HepG2 (cell line): ENCODE results near the gene RRAD. TPM values are rescaled to one million over a fixed set of nuclear protein-coding genes. Genes with fewer than 3 reads are reported as not detected.

Experiments used
- ARID4A ChIP-seq: sonication (generic); formaldehyde crosslinking; IDR thresholded peaks from 2 replicates; pipeline ENCODE4 v1.5.0; 2020; ENCODE audit warnings: mild to moderate bottlenecking, missing genetic modification reagents, borderline replicate concordance
- BRCA1 ChIP-seq: sonication (generic); formaldehyde crosslinking; IDR thresholded peaks from 2 replicates; pipeline ENCODE4 v1.4.0; 2020; ENCODE audit warnings: missing genetic modification reagents
- BRD4 ChIP-seq: sonication (generic); formaldehyde crosslinking; IDR thresholded peaks from 2 replicates; pipeline ENCODE4 v1.4.0; 2020; ENCODE audit warnings: missing genetic modification reagents
- CAMTA2 ChIP-seq: sonication (generic); formaldehyde crosslinking; IDR thresholded peaks from 2 replicates; pipeline ENCODE4 v1.4.0; 2020; ENCODE audit warnings: mild to moderate bottlenecking, missing genetic modification reagents, borderline replicate concordance
- CHCHD3 ChIP-seq: sonication (generic); formaldehyde crosslinking; IDR thresholded peaks from 2 replicates; pipeline ENCODE4 v1.8.0; 2022; ENCODE audit warnings: mild to moderate bottlenecking, missing genetic modification reagents, moderate library complexity
- DR1 ChIP-seq: sonication (generic); formaldehyde crosslinking; IDR thresholded peaks from 2 replicates; pipeline ENCODE4 v1.8.0; 2021; ENCODE audit warnings: mild to moderate bottlenecking, missing genetic modification reagents, inconsistent platforms
- GTF2F1 ChIP-seq: fragments of 150-350 bp; IDR thresholded peaks from 2 replicates; pipeline ENCODE4 v1.6.1; 2014; ENCODE audit warnings: low read length
- HDAC1 ChIP-seq: sonication (generic); formaldehyde crosslinking; IDR thresholded peaks from 2 replicates; pipeline ENCODE4 v1.5.1; 2020; ENCODE audit warnings: mild to moderate bottlenecking, missing genetic modification reagents
- KAT2B ChIP-seq: fragments of 150-350 bp; IDR thresholded peaks from 2 replicates; pipeline ENCODE4 v1.6.1; 2014; ENCODE audit warnings: low read depth, low read length, borderline replicate concordance
- KDM4B ChIP-seq: sonication (generic); formaldehyde crosslinking; IDR thresholded peaks from 2 replicates; pipeline ENCODE4 v1.4.0; 2020; ENCODE audit warnings: missing genetic modification reagents
- NKX3-1 ChIP-seq: sonication (generic); formaldehyde crosslinking; IDR thresholded peaks from 2 replicates; pipeline ENCODE4 v1.5.0; 2020; ENCODE audit warnings: missing genetic modification reagents
- PLRG1 ChIP-seq: fragments of 450-650 bp; conservative IDR thresholded peaks from 2 replicates; pipeline ENCODE4 v1.6.1; 2016
- ZFP1 ChIP-seq: IDR thresholded peaks from 2 replicates; pipeline ENCODE4 v1.6.1; 2016
- ZNF121 ChIP-seq: sonication (generic); formaldehyde crosslinking; IDR thresholded peaks from 2 replicates; pipeline ENCODE4 v1.5.0; 2020; ENCODE audit warnings: mild to moderate bottlenecking, missing genetic modification reagents
- ZNF136 ChIP-seq: sonication (generic); formaldehyde crosslinking; IDR thresholded peaks from 2 replicates; pipeline ENCODE4 v1.8.1; 2022; ENCODE audit warnings: low read depth, mild to moderate bottlenecking, moderate library complexity, missing genetic modification reagents
- ZNF180 ChIP-seq: sonication (generic); formaldehyde crosslinking; IDR thresholded peaks from 2 replicates; pipeline ENCODE4 v1.4.0; 2020; ENCODE audit warnings: low read depth, missing genetic modification reagents, borderline replicate concordance
- ZNF225 ChIP-seq: sonication (generic); formaldehyde crosslinking; IDR thresholded peaks from 2 replicates; pipeline ENCODE4 v1.4.0; 2020; ENCODE audit warnings: mild to moderate bottlenecking, missing genetic modification reagents
- ZNF253 ChIP-seq: sonication (generic); formaldehyde crosslinking; IDR thresholded peaks from 2 replicates; pipeline ENCODE4 v1.8.0; 2022; ENCODE audit warnings: mild to moderate bottlenecking, missing genetic modification reagents, borderline replicate concordance
- ZNF563 ChIP-seq: sonication (generic); formaldehyde crosslinking; IDR thresholded peaks from 2 replicates; pipeline ENCODE4 v1.8.0; 2022; ENCODE audit warnings: mild to moderate bottlenecking, moderate library complexity, missing genetic modification reagents
- ZZZ3 ChIP-seq: sonication (generic); formaldehyde crosslinking; IDR thresholded peaks from 2 replicates; pipeline ENCODE4 v1.4.0; 2020; ENCODE audit warnings: missing genetic modification reagents, mild to moderate bottlenecking, borderline replicate concordance
- polyA plus RNA-seq, 8 experiments: library from polyadenylated mRNA; depleted of rRNA in 3 of 8; stranded (reverse) in 7 of 8; unstranded in 1 of 8; fragments of >200 nt; fragmentation: Illumina TruSeq in 4 of 8; extraction: Trizol in 4 of 8; gene quantifications; 2 replicates each; pipeline versions ENCODE4 v1.2.1 to v1.2.3, GENCODE V29; 2011 to 2016; ENCODE audit warnings: low read depth in 4 of 8, missing spikeins in 1 of 8, mixed read lengths in 1 of 8; ENCODE audit not compliant: insufficient read depth in 1 of 8
- total RNA-seq, 5 experiments: library from RNA; depleted of rRNA; stranded (reverse); fragments of >200 nt; fragmentation: Illumina TruSeq; extraction: Trizol; gene quantifications; 2 replicates each; pipeline ENCODE4 v1.2.3, GENCODE V29; 2016; ENCODE audit warnings: low read depth in 1 of 5
- TF ChIP-seq, protein P1 (sequence below): sonication (generic); formaldehyde crosslinking; IDR thresholded peaks from 2 replicates; pipeline ENCODE4 v1.4.0; 2020; ENCODE audit warnings: missing genetic modification reagents
- TF ChIP-seq, protein P2 (sequence below): IDR thresholded peaks from 2 replicates; pipeline ENCODE4 v1.6.1; 2016; ENCODE audit warnings: missing biosample characterization, missing genetic modification reagents, low read depth

The RRAD gene
- total and polyA plus RNA-seq, 2 of the 13 experiments (the other 11 are each of a cell fraction or from before 2014, with no cell fraction given): 0.80 to 1.1 TPM

DNA sequence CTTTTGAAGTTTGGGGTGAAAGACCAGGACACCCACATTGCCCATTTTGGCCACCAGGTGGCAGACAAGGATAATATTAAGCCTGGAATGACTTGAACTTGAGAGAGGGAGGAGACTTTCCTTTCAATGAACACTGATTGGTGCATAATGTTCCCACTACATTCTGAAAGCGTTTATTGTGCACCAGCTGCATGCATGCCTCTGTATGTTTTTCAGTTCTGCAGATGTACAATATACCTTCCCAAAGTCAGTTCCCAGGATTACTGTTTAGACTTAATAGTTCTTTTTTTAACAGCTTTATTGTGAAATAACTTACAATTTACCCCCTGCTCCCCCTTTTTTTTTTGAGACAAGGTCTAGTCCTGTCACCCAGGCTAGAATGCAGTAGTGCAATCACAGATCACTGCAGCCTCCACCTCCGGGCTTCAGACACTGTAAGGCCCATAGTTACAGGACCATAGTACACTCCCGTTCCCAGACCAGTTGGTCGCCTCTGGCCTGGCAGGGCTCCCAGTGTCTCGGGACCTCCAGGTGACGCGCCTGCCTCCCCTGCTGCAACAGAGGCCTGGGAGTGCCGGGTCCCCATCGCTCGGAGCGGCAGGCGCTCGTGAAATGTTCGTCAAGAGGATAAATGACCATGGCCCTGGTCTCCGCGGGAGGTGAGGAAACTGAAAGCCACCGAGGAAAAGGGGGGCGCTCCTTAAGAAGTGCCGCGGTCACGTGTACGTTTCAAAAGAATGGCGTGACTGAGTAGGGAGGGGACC lies 22.1 kb upstream of the RRAD start (continued):
- TF ChIP-seq, protein P1, sequence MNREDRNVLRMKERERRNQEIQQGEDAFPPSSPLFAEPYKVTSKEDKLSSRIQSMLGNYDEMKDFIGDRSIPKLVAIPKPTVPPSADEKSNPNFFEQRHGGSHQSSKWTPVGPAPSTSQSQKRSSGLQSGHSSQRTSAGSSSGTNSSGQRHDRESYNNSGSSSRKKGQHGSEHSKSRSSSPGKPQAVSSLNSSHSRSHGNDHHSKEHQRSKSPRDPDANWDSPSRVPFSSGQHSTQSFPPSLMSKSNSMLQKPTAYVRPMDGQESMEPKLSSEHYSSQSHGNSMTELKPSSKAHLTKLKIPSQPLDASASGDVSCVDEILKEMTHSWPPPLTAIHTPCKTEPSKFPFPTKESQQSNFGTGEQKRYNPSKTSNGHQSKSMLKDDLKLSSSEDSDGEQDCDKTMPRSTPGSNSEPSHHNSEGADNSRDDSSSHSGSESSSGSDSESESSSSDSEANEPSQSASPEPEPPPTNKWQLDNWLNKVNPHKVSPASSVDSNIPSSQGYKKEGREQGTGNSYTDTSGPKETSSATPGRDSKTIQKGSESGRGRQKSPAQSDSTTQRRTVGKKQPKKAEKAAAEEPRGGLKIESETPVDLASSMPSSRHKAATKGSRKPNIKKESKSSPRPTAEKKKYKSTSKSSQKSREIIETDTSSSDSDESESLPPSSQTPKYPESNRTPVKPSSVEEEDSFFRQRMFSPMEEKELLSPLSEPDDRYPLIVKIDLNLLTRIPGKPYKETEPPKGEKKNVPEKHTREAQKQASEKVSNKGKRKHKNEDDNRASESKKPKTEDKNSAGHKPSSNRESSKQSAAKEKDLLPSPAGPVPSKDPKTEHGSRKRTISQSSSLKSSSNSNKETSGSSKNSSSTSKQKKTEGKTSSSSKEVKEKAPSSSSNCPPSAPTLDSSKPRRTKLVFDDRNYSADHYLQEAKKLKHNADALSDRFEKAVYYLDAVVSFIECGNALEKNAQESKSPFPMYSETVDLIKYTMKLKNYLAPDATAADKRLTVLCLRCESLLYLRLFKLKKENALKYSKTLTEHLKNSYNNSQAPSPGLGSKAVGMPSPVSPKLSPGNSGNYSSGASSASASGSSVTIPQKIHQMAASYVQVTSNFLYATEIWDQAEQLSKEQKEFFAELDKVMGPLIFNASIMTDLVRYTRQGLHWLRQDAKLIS: no peak
- TF ChIP-seq GTF2F1 (no peak), NKX3-1 (CRISPR knock-in tag) (no peak), DR1 (CRISPR knock-in tag) (no peak), KAT2B (no peak), BRD4 (no peak), ZNF253 (CRISPR knock-in tag) (no peak), PLRG1 (no peak), CAMTA2 (CRISPR knock-in tag) (no peak), ZNF121 (CRISPR knock-in tag) (no peak), ZNF180 (CRISPR knock-in tag) (no peak), CHCHD3 (no peak), ZNF563 (CRISPR knock-in tag) (no peak), HDAC1 (no peak), ZFP1 (no peak), ZNF225 (no peak), ZZZ3 (no peak), KDM4B (CRISPR knock-in tag) (no peak), ARID4A (CRISPR knock-in tag) (no peak; the same call in 1 of the 2 replicates), BRCA1 (0 out of 2 replicates have a peak, but pooled peaks have one; percentile 27), ZNF136 (CRISPR knock-in tag) (peak; percentile 67; the same call in 1 of the 2 replicates)
- TF ChIP-seq, protein P2, sequence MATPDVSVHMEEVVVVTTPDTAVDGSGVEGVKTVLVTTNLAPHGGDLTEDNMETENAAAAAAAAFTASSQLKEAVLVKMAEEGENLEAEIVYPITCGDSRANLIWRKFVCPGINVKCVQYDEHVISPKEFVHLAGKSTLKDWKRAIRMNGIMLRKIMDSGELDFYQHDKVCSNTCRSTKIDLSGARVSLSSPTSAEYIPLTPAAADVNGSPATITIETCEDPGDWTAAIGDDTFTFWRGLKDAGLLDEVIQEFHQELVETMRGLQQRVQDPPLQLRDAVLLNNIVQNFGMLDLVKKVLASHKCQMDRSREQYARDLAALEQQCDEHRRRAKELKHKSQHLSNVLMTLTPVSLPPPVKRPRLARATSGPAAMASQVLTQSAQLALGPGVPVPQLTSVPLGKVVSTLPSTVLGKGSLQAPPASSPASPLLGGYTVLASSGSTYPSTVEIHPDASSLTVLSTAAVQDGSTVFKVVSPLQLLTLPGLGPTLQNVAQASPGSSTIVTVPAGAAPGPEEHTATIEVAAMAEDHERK: no peak
